IMR-90 (cell line): Measurements from ENCODE around the gene NUP210L. TPM values are rescaled to one million over a fixed set of nuclear protein-coding genes. Genes with fewer than 3 reads are reported as not detected.

Experiments used
- ATAC-seq: fragments of 200-7000 bp; cut with Tn5 transposase; 2 replicates; pipeline ENCODE4 v1.9.1; 2020; ENCODE audit warnings: low read depth, mild to moderate bottlenecking, moderate library complexity
- BruUV-seq: library from RNA; stranded (reverse); fragments of 400-500 nt; replicated peaks from 2 replicates; lab custom pipeline; 2021; lab: Mats Ljungman, UMichigan
- CTCF ChIA-PET: fragments of 300-600 bp; formaldehyde crosslinking; extraction: SDS; loops from one replicate; lab custom pipeline; 2021; ENCODE audit warnings: antibody characterized with exemption; lab: Yijun Ruan, JAX
- POLR2A ChIA-PET: fragments of 300-600 bp; sonication (Branson Sonifier 250); formaldehyde crosslinking; loops from one replicate; lab custom pipeline; 2022; ENCODE audit warnings: antibody characterized with exemption; ENCODE audit not compliant: unreplicated experiment; lab: Charles Lee
- DNase-seq: peaks from one replicate; pipeline ENCODE4 v3.0.0; 2013
- H2AFZ ChIP-seq: replicated peaks from 2 replicates; pipeline ENCODE3; 2013; ENCODE audit warnings: low read length, mild to moderate bottlenecking; ENCODE audit not compliant: poor library complexity
- H2AK5ac ChIP-seq: 2 replicates; pipeline ENCODE4 v1.6.1; 2013; ENCODE audit warnings: low read depth, low read length, inconsistent platforms
- H2AK9ac ChIP-seq: replicated peaks from 2 replicates; pipeline ENCODE3; 2013; ENCODE audit warnings: mild to moderate bottlenecking, low read depth, low read length, moderate library complexity; ENCODE audit not compliant: poor library complexity
- H2BK120ac ChIP-seq: 2 replicates; pipeline ENCODE4 v1.6.1; 2013; ENCODE audit warnings: low read depth, low read length, inconsistent platforms
- H2BK15ac ChIP-seq: 3 replicates; pipeline ENCODE4 v1.6.1; 2013; ENCODE audit warnings: low read depth, low read length, inconsistent platforms
- H2BK20ac ChIP-seq: 2 replicates; pipeline ENCODE4 v1.6.1; 2013; ENCODE audit warnings: low read depth, mild to moderate bottlenecking, inconsistent platforms, low read length, moderate library complexity
- H2BK5ac ChIP-seq: 2 replicates; pipeline ENCODE4 v1.6.1; 2013; ENCODE audit warnings: mild to moderate bottlenecking, low read depth, low read length, inconsistent platforms; ENCODE audit not compliant: poor library complexity, severe bottlenecking
- H3K14ac ChIP-seq: replicated peaks from 2 replicates; pipeline ENCODE4 v1.6.1; 2013; ENCODE audit warnings: low read depth, low read length, inconsistent platforms
- H3K18ac ChIP-seq: 2 replicates; pipeline ENCODE4 v1.6.1; 2013; ENCODE audit warnings: low read depth, low read length, control low read depth
- H3K23ac ChIP-seq: 2 replicates; pipeline ENCODE4 v1.6.1; 2013; ENCODE audit warnings: low read depth, low read length, inconsistent platforms
- H3K27ac ChIP-seq: 2 replicates; pipeline ENCODE4 v1.5.1; 2013; ENCODE audit warnings: mild to moderate bottlenecking, control low read depth, low read length; ENCODE audit not compliant: insufficient read depth
- H3K27me3 ChIP-seq: 2 replicates; pipeline ENCODE4 v1.6.1; 2013; ENCODE audit warnings: low read length; ENCODE audit not compliant: control insufficient read depth, insufficient read depth
- H3K36me3 ChIP-seq: 2 replicates; pipeline ENCODE4 v1.6.1; 2013; ENCODE audit warnings: low read length, mixed read lengths; ENCODE audit not compliant: control insufficient read depth, insufficient read depth
- H3K4ac ChIP-seq: 2 replicates; pipeline ENCODE4 v1.6.1; 2013; ENCODE audit warnings: low read depth, low read length, inconsistent platforms
- H3K4me1 ChIP-seq: 2 replicates; pipeline ENCODE4 v1.6.1; 2013; ENCODE audit warnings: low read length, mixed read lengths; ENCODE audit not compliant: control insufficient read depth, insufficient read depth
- H3K4me2 ChIP-seq: 2 replicates; pipeline ENCODE4 v1.6.1; 2013; ENCODE audit warnings: low read depth, mild to moderate bottlenecking, control low read depth, low read length, moderate library complexity
- H3K4me3 ChIP-seq: 2 replicates; pipeline ENCODE4 v1.5.1; 2013; ENCODE audit warnings: low read depth, mild to moderate bottlenecking, control low read depth, low read length, moderate library complexity; ENCODE audit not compliant: insufficient read depth
- H3K56ac ChIP-seq: 2 replicates; pipeline ENCODE4 v1.6.1; 2013; ENCODE audit warnings: low read length, inconsistent platforms; ENCODE audit not compliant: insufficient read depth; ENCODE audit errors: extremely low read depth
- H3K79me1 ChIP-seq, 2 experiments: 2 replicates each; pipeline ENCODE4 v1.6.1; 2013; ENCODE audit warnings: low read length in 2 of 2, inconsistent platforms in 1 of 2, low read depth in 1 of 2
- H3K9ac ChIP-seq: 2 replicates; pipeline ENCODE4 v1.6.1; 2013; ENCODE audit warnings: low read depth, low read length, control low read depth
- H3K9me1 ChIP-seq: 2 replicates; pipeline ENCODE4 v1.6.1; 2013; ENCODE audit warnings: low read length, inconsistent platforms; ENCODE audit not compliant: insufficient read depth
- H3K9me3 ChIP-seq: 2 replicates; pipeline ENCODE4 v1.6.1; 2013; ENCODE audit warnings: low read length; ENCODE audit not compliant: control insufficient read depth, insufficient read depth
- H4K20me1 ChIP-seq: 2 replicates; pipeline ENCODE4 v1.6.1; 2013; ENCODE audit warnings: low read length, inconsistent platforms; ENCODE audit not compliant: insufficient read depth
- H4K5ac ChIP-seq: 2 replicates; pipeline ENCODE4 v1.6.1; 2013; ENCODE audit warnings: mild to moderate bottlenecking, low read depth, low read length, control low read depth
- H4K8ac ChIP-seq, 2 experiments: 2 replicates each; pipeline ENCODE4 v1.6.1; 2013; ENCODE audit warnings: low read depth in 2 of 2, low read length in 2 of 2, control low read depth in 1 of 2, inconsistent platforms in 1 of 2
- H4K91ac ChIP-seq: 2 replicates; pipeline ENCODE4 v1.6.1; 2013; ENCODE audit warnings: low read depth, low read length, inconsistent platforms; ENCODE audit not compliant: insufficient read depth
- MAFK ChIP-seq: IDR thresholded peaks from 2 replicates; pipeline ENCODE4 v1.6.1; 2012; ENCODE audit warnings: low read depth, low read length, improper control_type of control experiment
- MAZ ChIP-seq: IDR thresholded peaks from 2 replicates; pipeline ENCODE4 v1.6.1; 2012; ENCODE audit warnings: low read depth, mild to moderate bottlenecking, low read length, improper control_type of control experiment, moderate library complexity, borderline replicate concordance
- NFE2L2 ChIP-seq: fragments of 150-350 bp; IDR thresholded peaks from 2 replicates; pipeline ENCODE4 v1.6.1; 2016; ENCODE audit warnings: low read depth, mild to moderate bottlenecking, low read length
- POLR2A ChIP-seq: IDR thresholded peaks from 2 replicates; pipeline ENCODE4 v1.6.1; 2012; ENCODE audit warnings: mild to moderate bottlenecking, low read depth, low read length
- RFX5 ChIP-seq: IDR thresholded peaks from 2 replicates; pipeline ENCODE4 v1.8.0; 2012; ENCODE audit warnings: low read depth, mild to moderate bottlenecking, low read length, moderate library complexity
- WGBS, 2 experiments: methylation state at CpG; one replicate each; pipeline versions ENCODE4 v1.1.5 to v1.1.7; 2013; ENCODE audit warnings: missing lambda C conversion rate in 2 of 2; ENCODE audit not compliant: insufficient read length in 1 of 2; ENCODE audit errors: extremely low coverage in 2 of 2; 5-methylcytosine and 5-hydroxymethylcytosine counted together
- dilution Hi-C: fragments of 300-500 bp; cut with HindIII; formaldehyde crosslinking; loops from one replicate; pipeline ENCODE4 v1.14.3; 2018; ENCODE audit warnings: low sequenced_read_pairs; ENCODE audit not compliant: unreplicated experiment
- in situ Hi-C: fragments of 300-500 bp; cut with MboI; formaldehyde crosslinking; loops from 3 replicates; pipeline ENCODE4 v1.14.3; 2019; ENCODE audit warnings: low sequenced_read_pairs, inconsistent platforms, mixed read lengths
- intact Hi-C: fragments of 100-400 bp; cut with micrococcal nuclease; formaldehyde crosslinking; loops from 2 replicates; pipeline ENCODE4 v1.10.0; 2022
- polyA plus RNA-seq, 3 experiments: library from polyadenylated mRNA; depleted of rRNA; stranded (reverse); fragments of >200 nt; gene quantifications; 2 replicates each; pipeline ENCODE4 v1.2.3, GENCODE V29; 2012; ENCODE audit warnings: low replicate concordance in 1 of 3
- total RNA-seq: library from RNA; depleted of rRNA; stranded (reverse); fragments of >200 nt; gene quantifications from 2 replicates; pipeline ENCODE4 v1.2.3, GENCODE V29; 2012

NUP210L gene
- total and polyA plus RNA-seq, 2 of the 4 experiments (the other 2 are of a cell fraction): under 0.01 to 0.02 TPM

DNA sequence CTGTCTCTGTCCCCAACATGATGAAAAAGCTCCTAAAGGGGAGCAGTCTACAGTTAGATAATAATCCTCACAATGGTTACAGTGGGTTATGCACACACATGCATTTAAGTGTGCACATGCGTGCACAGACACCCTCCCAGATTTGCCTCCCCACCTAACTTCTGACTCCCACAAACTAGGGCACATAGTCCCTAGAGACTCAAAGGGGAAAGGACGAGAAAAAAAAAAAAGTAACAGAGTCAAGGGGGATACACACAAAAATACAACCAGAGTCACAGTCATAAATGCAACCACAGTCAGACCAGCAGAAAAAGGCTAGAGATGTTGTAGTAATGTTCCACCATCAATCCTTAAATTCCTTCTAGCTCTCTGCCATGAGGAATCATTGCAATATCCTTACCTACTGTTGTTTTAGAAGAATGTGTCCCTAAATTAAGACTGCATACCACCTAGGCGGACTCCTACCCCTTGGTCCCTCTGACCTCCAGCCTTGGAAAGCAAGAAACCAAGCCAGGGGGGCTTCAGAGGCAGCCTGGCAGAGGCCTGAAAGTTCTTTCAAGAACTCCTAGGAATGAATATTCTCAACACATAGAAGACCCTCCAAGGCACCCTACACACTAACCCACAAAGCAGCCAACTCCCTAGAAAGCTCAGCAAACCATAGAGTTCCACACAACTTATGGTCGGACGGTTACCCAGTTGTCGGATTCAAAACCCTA, 197.7 kb downstream of the NUP210L start (continued):
- no peak for TF ChIP-seq NFE2L2
- no peak for TF ChIP-seq RFX5

- Histone ChIP-seq H4K91ac (no peak overlapping the region), H3K9ac (no peak overlapping the region), H3K79me1 (peaks cover 24 to 65% of the 10 kb centered on the region in 2 experiments), H3K27me3 (no peaks in the 10 kb centered on the region), H2BK20ac (no peak overlapping the region), H2AFZ (no peak overlapping the region), H2BK5ac (no peak overlapping the region), H3K18ac (no peak overlapping the region), H4K5ac (no peak overlapping the region), H3K9me1 (peaks cover 14% of the 10 kb centered on the region; the same call in 1 of the 2 replicates), H2BK120ac (no peak overlapping the region), H3K23ac (no peak overlapping the region), H2BK15ac (no peak overlapping the region), H3K4me2 (no peak overlapping the region), H3K4ac (no peak overlapping the region), H3K36me3 (peaks cover 40% of the 10 kb centered on the region), H4K20me1 (peaks cover 41% of the 10 kb centered on the region), H3K56ac (no peak overlapping the region), H4K8ac (no peak overlapping the region), H2AK5ac (no peak overlapping the region), H3K4me1 (peaks cover 11% of the 10 kb centered on the region; the same call in 1 of the 2 replicates), H2AK9ac (no peak overlapping the region), H3K4me3 (no peak overlapping the region), H3K27ac (no peak overlapping the region), H3K14ac (no peak overlapping the region), H3K9me3 (no peaks in the 10 kb centered on the region)
- TF ChIP-seq POLR2A (no peak), MAFK (no peak), MAZ (no peak)
- ATAC-seq (no peak), DNase-seq (no peak)
- CTCF ChIA-PET: no interaction called here
- POLR2A ChIA-PET: no interaction called here
- no CpG with 5 or more reads among the region's 10 CpGs for WGBS, 2 experiments
- intact Hi-C loops: no loop called here
- BruUV-seq: no TSS peak
- dilution Hi-C loops: no loop called here
- in situ Hi-C loops: loop anchor here (25.0 kb wide), 1 partner anchor 418 kb away; the partner anchor contains the start of genes S100A3, S100A4, S100A5 and S100A6
These were observed 200.0 kb downstream of the NUP210L start for GRCh38 chr1:153954826-153955225.
